GM19372 (cell line): ENCODE results near the gene QPRT.
"Not testable (repeated sequence)": the region's sequence is repeated elsewhere in the genome, so short reads cannot be mapped to it uniquely, and the experiment has no call there.

Experiments used
- ATAC-seq: cut with Tn5 transposase; IDR thresholded peaks from one replicate; pipeline ENCODE4 v1.9.1; 2021; ENCODE audit warnings: mild to moderate bottlenecking, low read depth, moderate library complexity; ENCODE audit not compliant: unreplicated experiment

The QPRT gene

DNA sequence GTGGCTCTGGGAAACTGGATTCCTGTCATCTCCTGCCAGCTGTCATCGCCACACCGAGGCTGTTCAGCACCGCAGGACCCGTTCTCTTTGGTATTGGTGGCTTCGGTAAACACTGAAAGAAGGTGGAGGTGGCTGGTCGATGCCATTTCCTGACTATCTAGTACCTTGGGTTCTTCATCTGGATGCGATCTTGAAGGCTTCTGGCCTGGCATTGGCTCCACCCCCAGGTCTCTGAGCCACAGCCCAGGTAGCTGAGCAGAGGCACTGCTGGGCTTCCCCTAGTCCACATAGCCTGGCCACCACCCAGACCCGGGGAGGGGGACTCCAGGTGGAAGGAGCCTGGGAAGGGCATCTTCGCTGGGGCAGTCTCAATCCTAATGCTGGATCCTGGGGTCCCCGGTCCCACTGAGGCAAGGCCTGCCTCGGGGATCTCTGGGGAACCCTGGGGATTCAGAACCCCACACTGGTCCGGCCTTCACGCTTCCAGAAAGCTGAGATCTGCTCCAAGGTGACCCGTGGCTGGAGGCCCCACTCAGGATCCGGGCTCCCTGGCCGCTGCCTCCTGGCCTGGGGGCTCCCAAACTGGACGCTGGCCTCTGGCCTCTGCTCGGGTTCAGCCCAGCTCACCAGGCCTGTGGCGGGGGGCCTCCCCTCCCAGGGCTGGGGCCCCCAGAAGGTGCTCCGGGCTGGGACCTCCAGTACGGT, 65.0 kb downstream of the QPRT start:
- ATAC-seq: no peak

DNA sequence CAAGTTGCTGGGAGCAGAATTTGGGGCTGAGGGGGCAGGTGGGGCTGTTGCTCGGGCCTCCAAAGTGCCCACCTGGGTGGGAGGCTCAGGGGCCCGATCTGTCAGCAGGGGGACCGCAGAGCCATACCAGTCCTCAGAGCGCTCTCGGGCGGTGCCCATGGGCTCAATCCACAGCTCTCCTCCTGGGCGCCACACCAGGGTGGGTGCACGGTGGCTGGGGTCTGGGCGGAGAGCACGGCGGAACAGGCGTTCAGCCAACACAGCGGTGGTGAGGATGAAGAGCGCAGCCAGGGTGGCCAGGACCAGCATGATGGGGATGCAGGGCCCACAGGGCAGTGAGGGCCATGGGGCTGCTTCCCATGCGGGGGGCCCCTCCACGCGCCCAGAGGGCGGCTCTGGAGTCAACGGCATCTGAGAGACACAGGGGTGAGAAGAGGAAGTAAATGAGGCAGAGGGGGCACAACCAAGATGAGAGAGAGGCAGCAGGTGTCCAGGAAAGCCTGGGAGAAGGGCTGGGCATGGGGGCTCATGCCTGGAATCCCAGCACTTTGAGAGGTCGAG, 65.6 kb downstream of the QPRT start:
- ATAC-seq: no peak

- peak; percentile 47 for ATAC-seq
Measured at GRCh38 chr16:29745121-29745852, 66.3 kb downstream of the QPRT start.

DNA sequence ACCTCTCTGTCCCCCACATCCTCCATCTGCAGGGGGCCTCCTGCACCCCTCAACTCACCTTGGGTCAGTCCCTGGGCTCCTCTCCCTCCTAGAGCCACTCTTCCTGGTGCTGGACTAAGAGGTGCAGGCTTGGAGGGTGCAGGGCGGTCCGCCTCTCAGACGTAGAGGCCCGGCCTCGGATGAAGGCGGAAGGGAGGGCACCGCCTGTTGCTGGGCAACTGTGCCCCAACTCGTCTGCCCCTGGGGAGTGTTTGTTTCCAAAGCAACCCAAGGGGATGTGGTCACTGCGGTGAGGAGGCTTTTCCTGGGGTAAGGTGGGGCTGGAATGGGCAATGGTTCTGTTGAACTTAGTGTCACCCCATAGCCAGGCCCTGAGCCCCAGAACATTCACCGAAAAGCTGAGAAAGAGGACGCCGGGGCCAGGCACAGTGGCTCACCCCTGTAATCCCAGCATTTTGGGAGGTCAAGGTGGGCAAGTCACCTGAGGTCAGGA, 66.9 kb downstream of the QPRT start, which contains the start of gene C16orf54:
Gene C16orf54, minus strand, starts transcription at position 138 of the 493 bp plus-strand sequence. CDS start 1,039 bp downstream, outside the sequence.
- peak; percentile 62 for ATAC-seq

GRCh38 chr16:29746518-29746917, 67.5 kb downstream of the QPRT start:
- ATAC-seq: not testable (repeated sequence)
